ENCODE measurements around the gene ZDBF2. TPM values are rescaled to one million over a fixed set of nuclear protein-coding genes. Genes with fewer than 3 reads are reported as not detected.
"Not testable (repeated sequence)": the region's sequence is repeated elsewhere in the genome, so short reads cannot be mapped to it uniquely, and the experiment has no call there.

ZDBF2 gene
- total and polyA plus RNA-seq, 2 donors = 3.1 to 7.9 TPM

DNA sequence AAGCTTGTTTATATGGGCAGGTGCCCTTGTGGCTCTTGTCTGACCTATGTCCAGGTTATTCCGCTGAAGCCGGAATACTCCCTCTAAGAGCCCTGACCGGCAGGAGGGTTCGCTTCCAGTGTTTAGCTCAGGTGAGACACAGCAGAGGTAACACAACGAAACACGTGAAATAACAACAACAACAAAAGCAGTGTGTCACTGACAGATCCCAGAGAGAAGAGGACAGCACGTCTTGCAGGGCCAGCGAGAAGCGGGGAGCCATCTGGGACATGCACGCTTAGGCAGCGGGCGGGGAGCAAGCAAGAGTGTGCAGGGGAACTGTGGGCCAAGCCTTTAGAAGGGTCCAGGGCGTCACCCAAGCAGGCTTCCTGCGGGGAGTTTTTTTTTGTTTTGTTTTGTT is 17.1 kb upstream of the ZDBF2 start:
- Histone ChIP-seq H3K36me3 (ENCODE audit: control insufficient read depth in 2 of 2, insufficient read depth in 2 of 2, low read length in 1 of 2) (no peaks in the 10 kb centered on the region), H3K9me3 (ENCODE audit: control insufficient read depth in 2 of 2, insufficient read depth in 1 of 2, low read length in 1 of 2) (peaks cover 0 to 3% of the 10 kb centered on the region in 2 donors), H3K27ac (ENCODE audit: low read depth in 1 of 2, low read length in 1 of 2) (no peak overlapping the region), H3K4me3 (ENCODE audit: low read length in 2 of 2) (no peak overlapping the region), H3K4me1 (ENCODE audit: control insufficient read depth in 2 of 2, insufficient read depth in 2 of 2, low read length in 2 of 2) (no peaks in the 10 kb centered on the region), H3K27me3 (ENCODE audit: control insufficient read depth in 2 of 2, insufficient read depth in 1 of 2, low read length in 1 of 2) (peaks cover 7 to 97% of the 10 kb centered on the region in 2 donors)
- DNase-seq (ENCODE audit: low read depth in 6 of 9, low spot score in 9 of 9) = no peak
- 58% methylated on average over 14 of the region's 14 CpGs for WGBS

- DNase-seq (ENCODE audit: low read depth in 6 of 9, low spot score in 9 of 9) = no peak
- Histone ChIP-seq H3K36me3 (ENCODE audit: control insufficient read depth in 2 of 2, insufficient read depth in 2 of 2, low read length in 1 of 2) (no peaks in the 10 kb centered on the region), H3K27me3 (ENCODE audit: control insufficient read depth in 2 of 2, insufficient read depth in 1 of 2, low read length in 1 of 2) (peaks cover 7 to 97% of the 10 kb centered on the region in 2 donors), H3K9me3 (ENCODE audit: control insufficient read depth in 2 of 2, insufficient read depth in 1 of 2, low read length in 1 of 2) (peaks cover 0 to 3% of the 10 kb centered on the region in 2 donors), H3K27ac (ENCODE audit: low read depth in 1 of 2, low read length in 1 of 2) (no peak overlapping the region), H3K4me1 (ENCODE audit: control insufficient read depth in 2 of 2, insufficient read depth in 2 of 2, low read length in 2 of 2) (no peaks in the 10 kb centered on the region), H3K4me3 (ENCODE audit: low read length in 2 of 2) (no peak overlapping the region)
- WGBS = 55% methylated on average over 7 of the region's 7 CpGs
Measured at GRCh38 chr2:206257861-206258260, 16.6 kb upstream of the ZDBF2 start.

- not testable (repeated sequence) for H3K4me1 ChIP-seq (ENCODE audit: control insufficient read depth in 2 of 2, insufficient read depth in 2 of 2, low read length in 2 of 2); DNase-seq (ENCODE audit: low read depth in 6 of 9, low spot score in 9 of 9); H3K27ac ChIP-seq (ENCODE audit: low read depth in 1 of 2, low read length in 1 of 2); H3K36me3 ChIP-seq (ENCODE audit: control insufficient read depth in 2 of 2, insufficient read depth in 2 of 2, low read length in 1 of 2); H3K4me3 ChIP-seq (ENCODE audit: low read length in 2 of 2); H3K9me3 ChIP-seq (ENCODE audit: control insufficient read depth in 2 of 2, insufficient read depth in 1 of 2, low read length in 1 of 2)
- WGBS = 60% methylated on average over 8 of the region's 8 CpGs
- H3K27me3 ChIP-seq (ENCODE audit: control insufficient read depth in 2 of 2, insufficient read depth in 1 of 2, low read length in 1 of 2) = peaks cover 3 to 97% of the 10 kb centered on the region in 2 donors
Measured at GRCh38 chr2:206258615-206259014, 15.8 kb upstream of the ZDBF2 start.

- Histone ChIP-seq H3K4me1 (ENCODE audit: control insufficient read depth in 2 of 2, insufficient read depth in 2 of 2, low read length in 2 of 2) (no peaks in the 10 kb centered on the region), H3K27ac (ENCODE audit: low read depth in 1 of 2, low read length in 1 of 2) (no peak overlapping the region), H3K27me3 (ENCODE audit: control insufficient read depth in 2 of 2, insufficient read depth in 1 of 2, low read length in 1 of 2) (peaks cover 0 to 99% of the 10 kb centered on the region in 2 donors), H3K4me3 (ENCODE audit: low read length in 2 of 2) (no peak overlapping the region), H3K9me3 (ENCODE audit: control insufficient read depth in 2 of 2, insufficient read depth in 1 of 2, low read length in 1 of 2) (no peaks in the 10 kb centered on the region), H3K36me3 (ENCODE audit: control insufficient read depth in 2 of 2, insufficient read depth in 2 of 2, low read length in 1 of 2) (no peaks in the 10 kb centered on the region)
- DNase-seq (ENCODE audit: low read depth in 6 of 9, low spot score in 9 of 9) = no peak
- 49% methylated on average over 10 of the region's 10 CpGs for WGBS
Measured at GRCh38 chr2:206259376-206260187, 14.9 kb upstream of the ZDBF2 start.

- no peak overlapping the region for H3K27ac ChIP-seq (ENCODE audit: low read depth in 1 of 2, low read length in 1 of 2)
- 41% methylated on average over 7 of the region's 7 CpGs for WGBS
- no peak overlapping the region for H3K4me3 ChIP-seq (ENCODE audit: low read length in 2 of 2)
- H3K9me3 ChIP-seq (ENCODE audit: control insufficient read depth in 2 of 2, insufficient read depth in 1 of 2, low read length in 1 of 2) = no peaks in the 10 kb centered on the region
- peaks cover 0 to 99% of the 10 kb centered on the region in 2 donors for H3K27me3 ChIP-seq (ENCODE audit: control insufficient read depth in 2 of 2, insufficient read depth in 1 of 2, low read length in 1 of 2)
- DNase-seq (ENCODE audit: low read depth in 6 of 9, low spot score in 9 of 9) = no peak
- H3K4me1 ChIP-seq (ENCODE audit: control insufficient read depth in 2 of 2, insufficient read depth in 2 of 2, low read length in 2 of 2) = no peaks in the 10 kb centered on the region
- H3K36me3 ChIP-seq (ENCODE audit: control insufficient read depth in 2 of 2, insufficient read depth in 2 of 2, low read length in 1 of 2) = no peaks in the 10 kb centered on the region
Measured at GRCh38 chr2:206260188-206261012, 14.1 kb upstream of the ZDBF2 start.

- Histone ChIP-seq H3K4me3 (ENCODE audit: low read length in 2 of 2) (no peak overlapping the region), H3K27me3 (ENCODE audit: control insufficient read depth in 2 of 2, insufficient read depth in 1 of 2, low read length in 1 of 2) (peaks cover 5 to 93% of the 10 kb centered on the region in 2 donors), H3K9me3 (ENCODE audit: control insufficient read depth in 2 of 2, insufficient read depth in 1 of 2, low read length in 1 of 2) (no peaks in the 10 kb centered on the region), H3K27ac (ENCODE audit: low read depth in 1 of 2, low read length in 1 of 2) (no peak overlapping the region), H3K4me1 (ENCODE audit: control insufficient read depth in 2 of 2, insufficient read depth in 2 of 2, low read length in 2 of 2) (no peaks in the 10 kb centered on the region), H3K36me3 (ENCODE audit: control insufficient read depth in 2 of 2, insufficient read depth in 2 of 2, low read length in 1 of 2) (no peaks in the 10 kb centered on the region)
- 52% methylated on average over 21 of the region's 21 CpGs for WGBS
- no peak for DNase-seq (ENCODE audit: low read depth in 6 of 9, low spot score in 9 of 9)
Measured at GRCh38 chr2:206263959-206264603, 10.4 kb upstream of the ZDBF2 start.

GRCh38 chr2:206266130-206267125 is 8.0 kb upstream of the ZDBF2 start:
- H3K4me1 ChIP-seq (ENCODE audit: control insufficient read depth in 2 of 2, insufficient read depth in 2 of 2, low read length in 2 of 2) = no peaks in the 10 kb centered on the region
- no peak overlapping the region for H3K4me3 ChIP-seq (ENCODE audit: low read length in 2 of 2)
- H3K9me3 ChIP-seq (ENCODE audit: control insufficient read depth in 2 of 2, insufficient read depth in 1 of 2, low read length in 1 of 2) = no peaks in the 10 kb centered on the region
- WGBS = 64% methylated on average over 10 of the region's 10 CpGs
- DNase-seq (ENCODE audit: low read depth in 6 of 9, low spot score in 9 of 9) = no peak
- no peak overlapping the region for H3K27ac ChIP-seq (ENCODE audit: low read depth in 1 of 2, low read length in 1 of 2)
- no peaks in the 10 kb centered on the region for H3K36me3 ChIP-seq (ENCODE audit: control insufficient read depth in 2 of 2, insufficient read depth in 2 of 2, low read length in 1 of 2)
- peaks cover 9 to 88% of the 10 kb centered on the region in 2 donors for H3K27me3 ChIP-seq (ENCODE audit: control insufficient read depth in 2 of 2, insufficient read depth in 1 of 2, low read length in 1 of 2)

- H3K27me3 ChIP-seq (ENCODE audit: control insufficient read depth in 2 of 2, insufficient read depth in 1 of 2, low read length in 1 of 2) = peaks cover 9 to 87% of the 10 kb centered on the region in 2 donors
- no peaks in the 10 kb centered on the region for H3K36me3 ChIP-seq (ENCODE audit: control insufficient read depth in 2 of 2, insufficient read depth in 2 of 2, low read length in 1 of 2)
- no peak overlapping the region for H3K4me3 ChIP-seq (ENCODE audit: low read length in 2 of 2)
- DNase-seq (ENCODE audit: low read depth in 6 of 9, low spot score in 9 of 9) = no peak
- H3K27ac ChIP-seq (ENCODE audit: low read depth in 1 of 2, low read length in 1 of 2) = no peak overlapping the region
- no peaks in the 10 kb centered on the region for H3K9me3 ChIP-seq (ENCODE audit: control insufficient read depth in 2 of 2, insufficient read depth in 1 of 2, low read length in 1 of 2)
- no peaks in the 10 kb centered on the region for H3K4me1 ChIP-seq (ENCODE audit: control insufficient read depth in 2 of 2, insufficient read depth in 2 of 2, low read length in 2 of 2)
- 54% methylated on average over 5 of the region's 5 CpGs for WGBS
Measured at GRCh38 chr2:206267567-206267966, 6.9 kb upstream of the ZDBF2 start.
